ENCODE measurements around the gene KLRC1. TPM values are rescaled to one million over a fixed set of nuclear protein-coding genes. Genes with fewer than 3 reads are reported as not detected.

KLRC1 gene
- total RNA-seq, 1 experiment from 2014 or later = not detected

DNA sequence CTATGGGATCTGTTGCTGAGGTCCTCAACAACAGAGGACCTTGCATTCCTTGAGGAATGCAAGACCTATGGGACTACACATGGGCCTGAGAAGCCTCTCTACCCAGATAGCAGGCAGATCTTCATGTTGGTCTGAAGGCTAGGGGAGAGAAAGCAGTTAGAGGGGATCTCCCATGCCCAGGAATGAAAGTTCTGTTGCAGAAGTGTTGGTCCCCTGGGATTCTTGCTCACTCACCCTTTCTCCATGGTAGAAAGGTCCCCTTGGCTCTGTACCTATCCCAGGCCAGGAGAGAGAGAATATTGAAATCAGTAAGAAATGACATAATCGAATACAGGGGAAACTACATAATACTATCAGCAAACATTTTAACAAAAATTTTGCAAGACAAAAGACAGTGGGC is 16.5 kb upstream of the KLRC1 start:
- Histone ChIP-seq H3K9me3 (ENCODE audit: control insufficient read depth, insufficient read depth, low read depth, low read length) (no peaks in the 10 kb centered on the region), H3K36me3 (ENCODE audit: control insufficient read depth, insufficient read depth, low read length) (no peaks in the 10 kb centered on the region), H3K4me1 (ENCODE audit: control insufficient read depth, insufficient read depth, low read length) (no peaks in the 10 kb centered on the region), H3K27ac (ENCODE audit: low read length) (no peak overlapping the region), H3K4me3 (ENCODE audit: low read depth in 2 of 2, low read length in 2 of 2) (no peak overlapping the region), H3K27me3 (ENCODE audit: control insufficient read depth, insufficient read depth, low read length) (no peaks in the 10 kb centered on the region)
- ChIA-PET POLR2A (no interaction called here), CTCF (no interaction called here)
- intact Hi-C loops (cut with micrococcal nuclease; ENCODE audit: unreplicated experiment) (no loop called here), in situ Hi-C loops (cut with HindIII; ENCODE audit: low pct_unique_long_range_greater_than_20kb, low sequenced_read_pairs) (no loop called here)
- no peak for ATAC-seq
- DNase-seq (ENCODE audit: low read depth, low spot score) = no peak
- TF ChIP-seq POLR2AphosphoS5 (IDR thresholded peaks at IDR 0.05; ENCODE audit: low read depth, low read length) = no peak
- no peak for TF ChIP-seq TCF7L2 (IDR thresholded peaks at IDR 0.05; ENCODE audit: low read depth, low read length)
- no peak for TF ChIP-seq SIN3A (IDR thresholded peaks at IDR 0.05; ENCODE audit: borderline replicate concordance, insufficient read depth, low read depth, low read length)
- BruUV-seq (replicated peaks) = no TSS peak

DNA sequence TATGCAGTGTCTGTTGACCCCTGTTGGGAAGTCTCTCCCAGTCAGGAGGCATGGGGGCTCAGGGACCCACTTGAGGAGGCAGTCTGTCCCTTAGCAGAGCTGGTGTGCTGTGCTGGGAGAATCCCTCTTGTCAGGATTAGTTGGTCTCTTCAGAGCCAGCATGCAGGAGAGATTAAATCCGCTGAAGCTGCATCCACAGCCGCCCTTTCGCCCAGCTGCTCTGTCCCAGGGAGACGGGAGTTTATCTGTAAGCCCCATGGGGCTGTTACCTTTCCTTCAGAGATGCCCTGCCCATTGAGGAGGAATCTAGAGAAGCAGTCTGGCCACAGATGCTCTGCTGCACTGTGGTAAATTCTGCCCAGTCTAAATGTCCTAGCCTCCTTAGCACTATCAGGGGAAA is 13.1 kb upstream of the KLRC1 start:
- Histone ChIP-seq H3K27ac (ENCODE audit: low read length) (no peak overlapping the region), H3K36me3 (ENCODE audit: control insufficient read depth, insufficient read depth, low read length) (no peaks in the 10 kb centered on the region), H3K4me1 (ENCODE audit: control insufficient read depth, insufficient read depth, low read length) (no peaks in the 10 kb centered on the region), H3K4me3 (ENCODE audit: low read depth in 2 of 2, low read length in 2 of 2) (no peak overlapping the region), H3K27me3 (ENCODE audit: control insufficient read depth, insufficient read depth, low read length) (no peaks in the 10 kb centered on the region), H3K9me3 (ENCODE audit: control insufficient read depth, insufficient read depth, low read depth, low read length) (no peaks in the 10 kb centered on the region)
- DNase-seq (ENCODE audit: low read depth, low spot score) = no peak
- in situ Hi-C loops (cut with HindIII; ENCODE audit: low pct_unique_long_range_greater_than_20kb, low sequenced_read_pairs) = no loop called here
- ATAC-seq = no peak
- BruUV-seq (replicated peaks) = no TSS peak
- intact Hi-C loops (cut with micrococcal nuclease; ENCODE audit: unreplicated experiment) = no loop called here
- CTCF ChIA-PET = no interaction called here
- TF ChIP-seq SIN3A (IDR thresholded peaks at IDR 0.05; ENCODE audit: borderline replicate concordance, insufficient read depth, low read depth, low read length) = no peak
- no peak for TF ChIP-seq TCF7L2 (IDR thresholded peaks at IDR 0.05; ENCODE audit: low read depth, low read length)
- TF ChIP-seq, protein P1, sequence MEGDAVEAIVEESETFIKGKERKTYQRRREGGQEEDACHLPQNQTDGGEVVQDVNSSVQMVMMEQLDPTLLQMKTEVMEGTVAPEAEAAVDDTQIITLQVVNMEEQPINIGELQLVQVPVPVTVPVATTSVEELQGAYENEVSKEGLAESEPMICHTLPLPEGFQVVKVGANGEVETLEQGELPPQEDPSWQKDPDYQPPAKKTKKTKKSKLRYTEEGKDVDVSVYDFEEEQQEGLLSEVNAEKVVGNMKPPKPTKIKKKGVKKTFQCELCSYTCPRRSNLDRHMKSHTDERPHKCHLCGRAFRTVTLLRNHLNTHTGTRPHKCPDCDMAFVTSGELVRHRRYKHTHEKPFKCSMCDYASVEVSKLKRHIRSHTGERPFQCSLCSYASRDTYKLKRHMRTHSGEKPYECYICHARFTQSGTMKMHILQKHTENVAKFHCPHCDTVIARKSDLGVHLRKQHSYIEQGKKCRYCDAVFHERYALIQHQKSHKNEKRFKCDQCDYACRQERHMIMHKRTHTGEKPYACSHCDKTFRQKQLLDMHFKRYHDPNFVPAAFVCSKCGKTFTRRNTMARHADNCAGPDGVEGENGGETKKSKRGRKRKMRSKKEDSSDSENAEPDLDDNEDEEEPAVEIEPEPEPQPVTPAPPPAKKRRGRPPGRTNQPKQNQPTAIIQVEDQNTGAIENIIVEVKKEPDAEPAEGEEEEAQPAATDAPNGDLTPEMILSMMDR (IDR thresholded peaks at IDR 0.05) = no peak
- TF ChIP-seq, protein P2, sequence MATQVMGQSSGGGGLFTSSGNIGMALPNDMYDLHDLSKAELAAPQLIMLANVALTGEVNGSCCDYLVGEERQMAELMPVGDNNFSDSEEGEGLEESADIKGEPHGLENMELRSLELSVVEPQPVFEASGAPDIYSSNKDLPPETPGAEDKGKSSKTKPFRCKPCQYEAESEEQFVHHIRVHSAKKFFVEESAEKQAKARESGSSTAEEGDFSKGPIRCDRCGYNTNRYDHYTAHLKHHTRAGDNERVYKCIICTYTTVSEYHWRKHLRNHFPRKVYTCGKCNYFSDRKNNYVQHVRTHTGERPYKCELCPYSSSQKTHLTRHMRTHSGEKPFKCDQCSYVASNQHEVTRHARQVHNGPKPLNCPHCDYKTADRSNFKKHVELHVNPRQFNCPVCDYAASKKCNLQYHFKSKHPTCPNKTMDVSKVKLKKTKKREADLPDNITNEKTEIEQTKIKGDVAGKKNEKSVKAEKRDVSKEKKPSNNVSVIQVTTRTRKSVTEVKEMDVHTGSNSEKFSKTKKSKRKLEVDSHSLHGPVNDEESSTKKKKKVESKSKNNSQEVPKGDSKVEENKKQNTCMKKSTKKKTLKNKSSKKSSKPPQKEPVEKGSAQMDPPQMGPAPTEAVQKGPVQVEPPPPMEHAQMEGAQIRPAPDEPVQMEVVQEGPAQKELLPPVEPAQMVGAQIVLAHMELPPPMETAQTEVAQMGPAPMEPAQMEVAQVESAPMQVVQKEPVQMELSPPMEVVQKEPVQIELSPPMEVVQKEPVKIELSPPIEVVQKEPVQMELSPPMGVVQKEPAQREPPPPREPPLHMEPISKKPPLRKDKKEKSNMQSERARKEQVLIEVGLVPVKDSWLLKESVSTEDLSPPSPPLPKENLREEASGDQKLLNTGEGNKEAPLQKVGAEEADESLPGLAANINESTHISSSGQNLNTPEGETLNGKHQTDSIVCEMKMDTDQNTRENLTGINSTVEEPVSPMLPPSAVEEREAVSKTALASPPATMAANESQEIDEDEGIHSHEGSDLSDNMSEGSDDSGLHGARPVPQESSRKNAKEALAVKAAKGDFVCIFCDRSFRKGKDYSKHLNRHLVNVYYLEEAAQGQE (IDR thresholded peaks at IDR 0.05; ENCODE audit: insufficient read depth in 1 of 2, low read depth in 2 of 2, low read length in 1 of 2) = no peak
- TF ChIP-seq POLR2AphosphoS5 (IDR thresholded peaks at IDR 0.05; ENCODE audit: low read depth, low read length) = no peak
- POLR2A ChIA-PET = no interaction called here

DNA sequence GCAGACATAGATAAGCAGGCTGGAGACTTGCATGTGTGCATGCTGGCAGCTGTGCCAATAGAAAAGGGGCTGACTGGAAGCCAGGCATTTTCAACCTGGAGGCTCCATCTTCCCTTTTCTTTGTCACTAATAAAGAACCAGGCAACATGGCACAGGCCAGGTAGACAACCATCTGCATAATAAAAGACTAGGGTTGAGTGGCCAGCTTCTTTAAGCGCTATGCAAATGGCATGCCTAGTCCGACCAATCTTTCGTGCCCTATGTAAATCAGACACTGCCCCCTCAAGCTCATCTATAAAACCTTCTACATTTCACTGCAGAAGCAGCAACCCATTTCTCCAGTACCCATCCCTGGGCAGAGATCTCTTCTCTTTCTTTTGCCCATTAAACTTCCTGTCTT is 4.6 kb upstream of the KLRC1 start:
- Histone ChIP-seq H3K4me1 (ENCODE audit: control insufficient read depth, insufficient read depth, low read length) (no peaks in the 10 kb centered on the region), H3K36me3 (ENCODE audit: control insufficient read depth, insufficient read depth, low read length) (no peaks in the 10 kb centered on the region), H3K27ac (ENCODE audit: low read length) (no peak overlapping the region), H3K27me3 (ENCODE audit: control insufficient read depth, insufficient read depth, low read length) (no peaks in the 10 kb centered on the region), H3K9me3 (ENCODE audit: control insufficient read depth, insufficient read depth, low read depth, low read length) (peaks cover 3% of the 10 kb centered on the region; the same call in 1 of the 2 replicates), H3K4me3 (ENCODE audit: low read depth in 2 of 2, low read length in 2 of 2) (no peak overlapping the region)
- DNase-seq (ENCODE audit: low read depth, low spot score) (no peak), ATAC-seq (no peak)
- ChIA-PET CTCF (no interaction called here), POLR2A (no interaction called here)
- in situ Hi-C loops (cut with HindIII; ENCODE audit: low pct_unique_long_range_greater_than_20kb, low sequenced_read_pairs) (no loop called here), intact Hi-C loops (cut with micrococcal nuclease; ENCODE audit: unreplicated experiment) (no loop called here)
- BruUV-seq (replicated peaks) = no TSS peak
- TF ChIP-seq SIN3A (IDR thresholded peaks at IDR 0.05; ENCODE audit: borderline replicate concordance, insufficient read depth, low read depth, low read length) = no peak
